Measurements from ENCODE around the gene PRKN. TPM values are rescaled to one million over a fixed set of nuclear protein-coding genes. Genes with fewer than 3 reads are reported as not detected.

Gene PRKN
- total and polyA plus RNA-seq, 2 donors (not counting 3 experiments of a cell fraction or from before 2014, with no cell fraction given) = 0.06 TPM; not detected in 1

- H3K4me1 ChIP-seq (ENCODE audit: control insufficient read depth, extremely low read depth, insufficient read depth, low read length) = no peaks in the 10 kb centered on the region
- H2AFZ ChIP-seq (ENCODE audit: low read depth, low read length) = no peak overlapping the region
- no peak overlapping the region for H3K9ac ChIP-seq (replicated peaks; ENCODE audit: extremely low read depth, insufficient read depth, low read length)
- no peaks in the 10 kb centered on the region for H3K79me2 ChIP-seq (ENCODE audit: control insufficient read depth, insufficient read depth, low read length)
- no peak overlapping the region for H3K4me3 ChIP-seq (replicated peaks in 1 of 3; ENCODE audit: insufficient read depth in 1 of 3, low read depth in 1 of 3, low read length in 3 of 3)
- H3K36me3 ChIP-seq (ENCODE audit: control insufficient read depth in 2 of 2, extremely low read depth in 1 of 2, insufficient read depth in 2 of 2, low read length in 2 of 2) = no peaks in the 10 kb centered on the region
- TF ChIP-seq POLR2A (IDR thresholded peaks at IDR 0.05; ENCODE audit: low read depth, low read length) = no peak
- TF ChIP-seq JUN (IDR thresholded peaks at IDR 0.05; ENCODE audit: borderline replicate concordance, insufficient read depth, insufficient read length, low read depth) = no peak
- TF ChIP-seq MAX (IDR thresholded peaks at IDR 0.05; ENCODE audit: insufficient read depth, insufficient read length) = no peak
- TF ChIP-seq FOS (IDR thresholded peaks at IDR 0.05; ENCODE audit: borderline replicate concordance, insufficient read depth, low read length) = no peak
- no peak for TF ChIP-seq MYC (IDR thresholded peaks at IDR 0.05; ENCODE audit: low read depth, low read length)
- no peak for TF ChIP-seq EZH2 (IDR thresholded peaks at IDR 0.05; ENCODE audit: borderline replicate concordance, low read depth, low read length, severe bottlenecking)
- no peak for TF ChIP-seq POLR2AphosphoS5 (IDR thresholded peaks at IDR 0.05; ENCODE audit: insufficient read depth, low read depth, low read length)
- TF ChIP-seq CTCF (IDR thresholded peaks at IDR 0.05; ENCODE audit: extremely low read depth in 1 of 2, insufficient read depth in 1 of 2, low read depth in 1 of 2, low read length in 2 of 2) = no peak
- no peak for TF ChIP-seq GATA2 (IDR thresholded peaks at IDR 0.05; ENCODE audit: insufficient read depth, insufficient read length, low read depth, low read length)
- H3K9me1 ChIP-seq (replicated peaks; ENCODE audit: control insufficient read depth, extremely low read depth, insufficient read depth, low read length) = no peaks in the 10 kb centered on the region
- ChIA-PET CTCF (no interaction called here), POLR2A (no interaction called here)
- DNase-seq (ENCODE audit: low read depth, low spot score) = no peak
- H4K20me1 ChIP-seq (replicated peaks; ENCODE audit: control insufficient read depth, extremely low read depth, insufficient read depth, low read length) = no peaks in the 10 kb centered on the region
- no peaks in the 10 kb centered on the region for H3K9me3 ChIP-seq (replicated peaks; ENCODE audit: control insufficient read depth, insufficient read depth, low read length)
- BruUV-seq (replicated peaks) = no TSS peak
- H3K27me3 ChIP-seq (ENCODE audit: control insufficient read depth in 2 of 2, insufficient read depth in 2 of 2, low read length in 2 of 2) = no peaks in the 10 kb centered on the region
- intact Hi-C loops (cut with micrococcal nuclease) (no loop called here), dilution Hi-C loops (cut with MboI; ENCODE audit: extremely low pct_ligation_motif_present, low sequenced_read_pairs) (no loop called here)
- H3K4me2 ChIP-seq (ENCODE audit: insufficient read depth, low read length) = no peak overlapping the region
- H3K27ac ChIP-seq (ENCODE audit: insufficient read depth, low read depth, low read length) = no peak overlapping the region
- FAIRE-seq = no peak
These were observed 1142.8 kb downstream of the PRKN start for GRCh38 chr6:161584621-161585340.

All from endothelial cell of umbilical vein (primary cell).